GM12801 (cell line): Measurements from ENCODE around the gene SOX4.

Source experiments
- TF ChIP-seq, protein P1 (sequence below): IDR thresholded peaks from one replicate; pipeline ENCODE4 v1.5.1; 2011; ENCODE audit warnings: control low read depth; ENCODE audit not compliant: insufficient read length; ENCODE audit errors: extremely low read depth

SOX4 gene

GRCh38 chr6:21609881-21610329, 16.4 kb downstream of the SOX4 start:
- TF ChIP-seq, protein P1, sequence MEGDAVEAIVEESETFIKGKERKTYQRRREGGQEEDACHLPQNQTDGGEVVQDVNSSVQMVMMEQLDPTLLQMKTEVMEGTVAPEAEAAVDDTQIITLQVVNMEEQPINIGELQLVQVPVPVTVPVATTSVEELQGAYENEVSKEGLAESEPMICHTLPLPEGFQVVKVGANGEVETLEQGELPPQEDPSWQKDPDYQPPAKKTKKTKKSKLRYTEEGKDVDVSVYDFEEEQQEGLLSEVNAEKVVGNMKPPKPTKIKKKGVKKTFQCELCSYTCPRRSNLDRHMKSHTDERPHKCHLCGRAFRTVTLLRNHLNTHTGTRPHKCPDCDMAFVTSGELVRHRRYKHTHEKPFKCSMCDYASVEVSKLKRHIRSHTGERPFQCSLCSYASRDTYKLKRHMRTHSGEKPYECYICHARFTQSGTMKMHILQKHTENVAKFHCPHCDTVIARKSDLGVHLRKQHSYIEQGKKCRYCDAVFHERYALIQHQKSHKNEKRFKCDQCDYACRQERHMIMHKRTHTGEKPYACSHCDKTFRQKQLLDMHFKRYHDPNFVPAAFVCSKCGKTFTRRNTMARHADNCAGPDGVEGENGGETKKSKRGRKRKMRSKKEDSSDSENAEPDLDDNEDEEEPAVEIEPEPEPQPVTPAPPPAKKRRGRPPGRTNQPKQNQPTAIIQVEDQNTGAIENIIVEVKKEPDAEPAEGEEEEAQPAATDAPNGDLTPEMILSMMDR = no peak

GRCh38 chr6:21610341-21610740, 16.8 kb downstream of the SOX4 start:
- TF ChIP-seq, protein P1 = no peak

DNA sequence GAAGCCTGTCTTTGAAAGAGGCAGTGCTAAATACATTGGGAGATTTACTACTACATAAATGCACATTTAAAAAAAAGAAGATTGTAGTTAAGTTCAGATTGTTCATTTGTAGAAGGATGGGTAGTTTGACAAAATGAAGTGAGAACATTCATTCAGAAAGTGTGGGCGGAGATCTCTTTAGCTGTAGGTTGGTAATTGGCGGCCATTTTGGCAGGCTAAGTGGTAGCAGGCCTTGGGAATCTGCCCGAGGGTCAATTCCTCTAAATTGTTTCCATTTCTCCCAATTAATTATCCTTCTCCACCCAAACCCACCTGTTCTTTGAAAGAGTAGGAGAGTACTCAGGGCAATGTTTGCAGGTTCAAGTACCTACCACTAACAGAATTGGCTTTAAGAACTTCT, 17.9 kb downstream of the SOX4 start:
- TF ChIP-seq, protein P1 = no peak

DNA sequence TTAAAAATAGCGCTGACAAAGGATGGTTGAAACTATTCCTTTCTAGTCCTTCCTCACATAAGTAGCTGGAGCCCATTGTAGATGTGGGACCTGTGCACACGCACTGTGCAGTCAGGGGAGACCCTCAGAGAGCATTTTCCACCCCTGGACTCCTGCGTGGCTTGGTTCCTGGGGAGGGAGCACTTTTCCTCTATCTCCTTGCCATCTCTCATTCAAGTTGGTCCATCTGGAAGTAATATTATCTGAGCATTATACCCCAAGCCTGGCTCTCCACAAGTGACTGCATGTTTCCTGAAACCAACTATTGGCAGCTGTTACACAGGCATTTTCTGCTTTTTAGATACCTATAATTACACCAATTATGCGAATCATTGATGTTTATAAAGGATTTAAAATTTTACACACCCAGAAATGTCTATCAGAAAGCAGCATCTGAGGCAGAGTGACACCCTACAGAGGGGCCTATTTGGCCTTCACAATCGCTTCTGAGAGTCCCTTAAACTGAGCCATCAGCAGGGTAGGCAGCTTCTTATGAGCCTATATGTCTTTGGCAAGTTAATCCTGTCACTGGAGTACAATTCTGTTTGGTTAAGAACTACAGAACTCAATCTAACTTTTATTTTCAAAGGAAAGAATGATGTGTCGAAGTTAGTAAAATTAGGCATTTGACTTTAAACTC, 18.7 kb downstream of the SOX4 start:
- TF ChIP-seq, protein P1 = no peak

DNA sequence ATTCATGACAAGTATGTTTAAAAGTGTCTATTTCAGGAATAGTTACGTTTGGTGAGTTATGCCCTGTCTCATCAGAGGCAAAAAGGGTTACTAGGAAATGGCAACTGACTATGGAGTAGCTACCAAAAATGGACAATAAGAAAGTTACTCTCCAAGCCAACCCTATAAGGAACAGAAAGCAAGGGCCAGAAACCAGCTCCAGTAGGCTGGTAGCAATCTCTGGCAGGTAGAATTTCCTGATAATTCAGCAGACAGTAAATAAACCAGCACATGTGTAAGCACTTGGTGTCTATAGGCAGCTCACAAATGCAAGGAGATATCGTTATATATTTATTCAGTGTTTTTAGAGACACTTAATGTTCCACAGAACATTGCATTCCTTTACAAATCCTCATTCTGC, 20.3 kb downstream of the SOX4 start:
- TF ChIP-seq, protein P1 = no peak

- TF ChIP-seq, protein P1 = no peak
Measured at GRCh38 chr6:21614226-21614625, 20.7 kb downstream of the SOX4 start.

DNA sequence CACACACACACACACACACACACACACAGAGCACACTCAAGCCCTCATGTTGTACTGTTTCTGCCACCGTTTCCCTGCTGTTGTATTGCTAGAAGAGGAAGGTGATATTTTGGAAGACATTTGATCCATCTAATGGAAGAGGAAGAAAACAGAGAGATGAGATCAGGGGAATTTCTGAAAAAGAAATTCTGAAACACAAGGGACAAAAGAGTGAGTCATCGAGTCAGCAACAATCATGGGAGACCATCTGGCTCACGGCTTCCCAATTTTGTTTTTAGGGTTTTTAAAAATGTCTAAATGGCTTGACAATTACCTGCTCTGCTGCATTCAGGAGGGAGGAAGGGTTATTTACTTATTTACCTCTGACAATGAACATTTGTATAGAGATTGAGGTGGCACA, 22.0 kb downstream of the SOX4 start:
- TF ChIP-seq, protein P1 = no peak
